HEK293T (cell line): ENCODE measurements around the gene CPNE4.

Experiments
- BHLHE40 ChIP-seq: fragments of 450-650 bp; IDR thresholded peaks from 2 replicates; pipeline ENCODE4 v1.6.1; 2016; ENCODE audit warnings: mild to moderate bottlenecking, moderate library complexity, borderline replicate concordance
- ELF4 ChIP-seq: fragments of 450-650 bp; IDR thresholded peaks from 2 replicates; pipeline ENCODE4 v1.6.1; 2017; ENCODE audit warnings: antibody characterized with exemption
- FOXK2 ChIP-seq: fragments of 450-650 bp; IDR thresholded peaks from 2 replicates; pipeline ENCODE4 v1.6.1; 2016; ENCODE audit warnings: mild to moderate bottlenecking

- TF ChIP-seq FOXK2, result no peak
- no peak for TF ChIP-seq ELF4
- no peak for TF ChIP-seq BHLHE40
Observed at GRCh38 chr3:131544557-131544956, 490.3 kb downstream of the CPNE4 start.
